ENCODE data around the gene HTR2B. TPM values are rescaled to one million over a fixed set of nuclear protein-coding genes. Genes with fewer than 3 reads are reported as not detected.
A peak's percentile ranks its signal among the peaks of the same experiment; 100 is the strongest.

The HTR2B gene
- total RNA-seq, 1 experiment from 2014 or later = not detected

GRCh38 chr2:231088754-231089153, 36.1 kb downstream of the HTR2B start:
- BruUV-seq (replicated peaks) = no TSS peak
- H3K36me3 Mint-ChIP-seq (ENCODE audit: insufficient read depth, unreplicated experiment) = peaks cover 78% of the 10 kb centered on the region
- H3K36me3 ChIP-seq (ENCODE audit: control insufficient read depth, insufficient read depth, low read length) = peaks cover 5% of the 10 kb centered on the region
- ChIA-PET POLR2A (no interaction called here), CTCF (interaction anchor here (0.6 kb wide), 1 partner anchor 84 kb away, joined by 9 read pairs; no protein-coding TSS in a partner anchor)
- peaks cover 22% of the 10 kb centered on the region for H3K4me1 Mint-ChIP-seq (ENCODE audit: low read depth, unreplicated experiment)
- H3K9me3 ChIP-seq = peaks cover 15% of the 10 kb centered on the region
- H3K4me3 Mint-ChIP-seq (ENCODE audit: unreplicated experiment) = peak overlapping the region; percentile 17
- peaks cover 42% of the 10 kb centered on the region for H3K4me1 ChIP-seq
- no peak overlapping the region for H3K4me3 ChIP-seq (ENCODE audit: low read depth, low read length)
- DNase-seq = peak in 1 of 2 experiments; percentile 30
- TF ChIP-seq, protein P1, sequence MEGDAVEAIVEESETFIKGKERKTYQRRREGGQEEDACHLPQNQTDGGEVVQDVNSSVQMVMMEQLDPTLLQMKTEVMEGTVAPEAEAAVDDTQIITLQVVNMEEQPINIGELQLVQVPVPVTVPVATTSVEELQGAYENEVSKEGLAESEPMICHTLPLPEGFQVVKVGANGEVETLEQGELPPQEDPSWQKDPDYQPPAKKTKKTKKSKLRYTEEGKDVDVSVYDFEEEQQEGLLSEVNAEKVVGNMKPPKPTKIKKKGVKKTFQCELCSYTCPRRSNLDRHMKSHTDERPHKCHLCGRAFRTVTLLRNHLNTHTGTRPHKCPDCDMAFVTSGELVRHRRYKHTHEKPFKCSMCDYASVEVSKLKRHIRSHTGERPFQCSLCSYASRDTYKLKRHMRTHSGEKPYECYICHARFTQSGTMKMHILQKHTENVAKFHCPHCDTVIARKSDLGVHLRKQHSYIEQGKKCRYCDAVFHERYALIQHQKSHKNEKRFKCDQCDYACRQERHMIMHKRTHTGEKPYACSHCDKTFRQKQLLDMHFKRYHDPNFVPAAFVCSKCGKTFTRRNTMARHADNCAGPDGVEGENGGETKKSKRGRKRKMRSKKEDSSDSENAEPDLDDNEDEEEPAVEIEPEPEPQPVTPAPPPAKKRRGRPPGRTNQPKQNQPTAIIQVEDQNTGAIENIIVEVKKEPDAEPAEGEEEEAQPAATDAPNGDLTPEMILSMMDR (IDR thresholded peaks at IDR 0.05; ENCODE audit: insufficient read depth in 1 of 2, low read depth in 1 of 2, low read length in 1 of 2, severe bottlenecking in 1 of 2, unreplicated experiment in 1 of 2) = no peak
- no peaks in the 10 kb centered on the region for H3K27me3 Mint-ChIP-seq (ENCODE audit: insufficient read depth, unreplicated experiment)
- H3K27ac Mint-ChIP-seq (ENCODE audit: unreplicated experiment) = peak overlapping the region; percentile 21
- H3K27me3 ChIP-seq (replicated peaks; ENCODE audit: control insufficient read depth, insufficient read depth, low read length) = no peaks in the 10 kb centered on the region
- peaks cover 9% of the 10 kb centered on the region for H3K9me3 Mint-ChIP-seq (ENCODE audit: unreplicated experiment)
- intact Hi-C loops (cut with micrococcal nuclease; ENCODE audit: unreplicated experiment) = no loop called here

DNA sequence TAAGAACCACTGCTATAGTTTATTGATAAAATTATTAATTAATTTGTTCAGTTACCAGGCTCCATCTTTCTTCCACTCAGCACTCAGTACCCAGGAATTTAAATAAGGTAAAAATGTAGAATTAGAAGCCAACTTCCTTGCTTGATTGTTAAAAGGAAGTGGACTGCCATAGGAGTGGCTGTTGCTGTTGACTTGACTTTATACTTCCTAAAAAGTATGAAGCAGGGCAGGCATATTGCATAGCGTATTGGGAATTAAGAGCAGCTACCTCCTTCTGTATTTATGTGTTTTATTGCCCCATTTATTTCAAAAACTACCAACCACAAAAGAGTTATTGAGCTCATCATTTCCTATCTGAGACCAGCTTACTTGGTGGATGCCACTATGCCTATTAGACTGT, 40.3 kb downstream of the HTR2B start:
- BruUV-seq (replicated peaks) = no TSS peak

DNA sequence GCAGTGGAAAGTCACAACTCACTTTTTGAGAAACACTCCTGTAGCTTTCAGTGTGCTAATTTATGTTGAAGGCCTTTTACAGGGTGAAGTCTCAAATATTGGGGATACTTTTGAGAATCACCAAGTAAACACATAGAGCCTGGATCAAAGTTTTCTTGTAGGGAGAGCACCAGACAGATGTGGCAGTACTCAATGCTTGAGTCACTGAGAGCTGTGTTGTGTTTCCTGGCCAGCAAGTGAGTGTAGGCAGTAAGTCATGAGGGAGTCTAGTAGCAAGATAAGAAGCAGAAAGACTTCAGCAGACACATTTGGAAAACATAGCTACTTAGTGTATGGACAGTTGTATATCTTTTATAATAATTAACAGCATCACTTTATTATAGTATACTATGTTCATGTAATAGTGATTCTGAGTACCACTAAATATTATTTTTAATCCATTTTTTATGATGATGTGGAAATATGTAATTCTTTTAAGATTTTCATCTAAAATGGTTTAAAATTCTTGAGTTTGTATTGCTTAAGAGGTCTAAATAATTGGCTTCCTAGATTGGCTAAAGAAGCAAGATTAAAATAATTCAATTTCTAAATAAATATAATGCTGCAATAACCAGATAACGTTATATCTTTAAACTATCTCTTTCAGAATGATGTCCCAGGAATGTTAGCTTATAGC, 55.3 kb downstream of the HTR2B start:
- DNase-seq = no peak
- H3K27ac Mint-ChIP-seq (ENCODE audit: unreplicated experiment) = no peak overlapping the region
- BruUV-seq (replicated peaks) = no TSS peak
- peaks cover 59% of the 10 kb centered on the region for H3K36me3 Mint-ChIP-seq (ENCODE audit: insufficient read depth, unreplicated experiment)
- intact Hi-C loops (cut with micrococcal nuclease; ENCODE audit: unreplicated experiment) = no loop called here
- no peak overlapping the region for H3K4me3 Mint-ChIP-seq (ENCODE audit: unreplicated experiment)
- Histone ChIP-seq H3K36me3 (ENCODE audit: control insufficient read depth, insufficient read depth, low read length) (no peaks in the 10 kb centered on the region), H3K4me3 (ENCODE audit: low read depth, low read length) (no peak overlapping the region), H3K27me3 (replicated peaks; ENCODE audit: control insufficient read depth, insufficient read depth, low read length) (no peaks in the 10 kb centered on the region), H3K4me1 (peaks cover 7% of the 10 kb centered on the region), H3K9me3 (no peaks in the 10 kb centered on the region)
- ChIA-PET POLR2A (no interaction called here), CTCF (no interaction called here)
- TF ChIP-seq, protein P1 (IDR thresholded peaks at IDR 0.05; ENCODE audit: insufficient read depth in 1 of 2, low read depth in 1 of 2, low read length in 1 of 2, severe bottlenecking in 1 of 2, unreplicated experiment in 1 of 2) = no peak
- peaks cover 14% of the 10 kb centered on the region for H3K4me1 Mint-ChIP-seq (ENCODE audit: low read depth, unreplicated experiment)
- no peaks in the 10 kb centered on the region for H3K27me3 Mint-ChIP-seq (ENCODE audit: insufficient read depth, unreplicated experiment)
- H3K9me3 Mint-ChIP-seq (ENCODE audit: unreplicated experiment) = no peaks in the 10 kb centered on the region

More for the DNA sequence above, 40.3 kb downstream of the HTR2B start:
- ChIA-PET POLR2A (no interaction called here), CTCF (no interaction called here)
- Histone ChIP-seq H3K4me1 (peaks cover 18% of the 10 kb centered on the region), H3K9me3 (no peaks in the 10 kb centered on the region), H3K27me3 (replicated peaks; ENCODE audit: control insufficient read depth, insufficient read depth, low read length) (no peaks in the 10 kb centered on the region), H3K36me3 (ENCODE audit: control insufficient read depth, insufficient read depth, low read length) (peaks cover 3% of the 10 kb centered on the region; the same call in 1 of the 2 replicates), H3K4me3 (ENCODE audit: low read depth, low read length) (no peak overlapping the region)
- Mint-ChIP-seq H3K4me3 (ENCODE audit: unreplicated experiment) (no peak overlapping the region), H3K36me3 (ENCODE audit: insufficient read depth, unreplicated experiment) (peaks cover 84% of the 10 kb centered on the region), H3K27me3 (ENCODE audit: insufficient read depth, unreplicated experiment) (no peaks in the 10 kb centered on the region), H3K4me1 (ENCODE audit: low read depth, unreplicated experiment) (peaks cover 9% of the 10 kb centered on the region), H3K27ac (ENCODE audit: unreplicated experiment) (no peak overlapping the region), H3K9me3 (ENCODE audit: unreplicated experiment) (no peaks in the 10 kb centered on the region)
- TF ChIP-seq, protein P1 (IDR thresholded peaks at IDR 0.05; ENCODE audit: insufficient read depth in 1 of 2, low read depth in 1 of 2, low read length in 1 of 2, severe bottlenecking in 1 of 2, unreplicated experiment in 1 of 2) = no peak
- intact Hi-C loops (cut with micrococcal nuclease; ENCODE audit: unreplicated experiment) = no loop called here
- no peak for DNase-seq

Data from Caco-2 (cell line).